PC-9 (cell line): ENCODE measurements around the gene PFKP. TPM values are rescaled to one million over a fixed set of nuclear protein-coding genes. Genes with fewer than 3 reads are reported as not detected.

Experiments
- BruUV-seq: library from RNA; stranded (reverse); fragments of 400-500 nt; replicated peaks from 2 replicates; lab custom pipeline; 2021; lab: Mats Ljungman, UMichigan
- CTCF ChIA-PET: fragments of 300-600 bp; sonication (Branson Sonifier 250); formaldehyde crosslinking; loops from one replicate; lab custom pipeline; 2022; ENCODE audit warnings: antibody characterized with exemption; lab: Charles Lee
- POLR2A ChIA-PET: fragments of 300-600 bp; sonication (Branson Sonifier 250); formaldehyde crosslinking; loops from one replicate; lab custom pipeline; 2022; ENCODE audit warnings: antibody characterized with exemption; ENCODE audit not compliant: unreplicated experiment; lab: Charles Lee
- DNase-seq, 2 experiments: peaks; one replicate each; pipeline versions ENCODE4 v3.0.0 to v3.0.0-alpha.2; 2015 to 2022; ENCODE audit warnings: mixed read lengths in 1 of 2
- H2AFZ ChIP-seq: fragments of 200-600 bp; sonication (generic); 2 replicates; pipeline ENCODE4 v1.8.1; 2017; ENCODE audit warnings: antibody characterized with exemption
- H3F3A ChIP-seq: fragments of 200-600 bp; sonication (generic); 2 replicates; pipeline ENCODE4 v1.8.1; 2017; ENCODE audit warnings: antibody characterized with exemption, mild to moderate bottlenecking, low read depth; ENCODE audit not compliant: insufficient read depth
- H3K27ac ChIP-seq: fragments of 200-600 bp; sonication (generic); 2 replicates; pipeline ENCODE4 v1.6.1; 2016; ENCODE audit warnings: mixed run types
- H3K27me3 ChIP-seq: fragments of 200-600 bp; sonication (generic); 2 replicates; pipeline ENCODE4 v1.6.1; 2016; ENCODE audit warnings: low read depth, mixed run types; ENCODE audit not compliant: insufficient read depth
- H3K36me3 ChIP-seq: fragments of 200-600 bp; sonication (generic); 2 replicates; pipeline ENCODE4 v1.6.1; 2016; ENCODE audit warnings: low read depth, mixed run types
- H3K4me1 ChIP-seq: fragments of 200-600 bp; sonication (generic); replicated peaks from 2 replicates; pipeline ENCODE4 v1.6.1; 2016; ENCODE audit warnings: mixed run types; ENCODE audit not compliant: insufficient read depth
- H3K4me2 ChIP-seq: fragments of 200-600 bp; sonication (generic); 2 replicates; pipeline ENCODE4 v1.6.1; 2017; ENCODE audit warnings: mixed run types
- H3K4me3 ChIP-seq: fragments of 200-600 bp; sonication (generic); 2 replicates; pipeline ENCODE4 v1.6.1; 2016; ENCODE audit warnings: mixed run types
- H3K79me2 ChIP-seq: fragments of 200-600 bp; sonication (generic); 2 replicates; pipeline ENCODE4 v1.6.1; 2017; ENCODE audit warnings: low read depth, mixed run types
- H3K9me2 ChIP-seq: fragments of 200-600 bp; sonication (generic); 2 replicates; pipeline ENCODE4 v1.8.1; 2017; ENCODE audit warnings: mild to moderate bottlenecking; ENCODE audit not compliant: insufficient read depth
- H3K9me3 ChIP-seq: fragments of 200-600 bp; sonication (generic); 2 replicates; pipeline ENCODE4 v1.8.1; 2016; ENCODE audit warnings: low read depth; ENCODE audit not compliant: insufficient read depth
- H4K20me1 ChIP-seq: fragments of 200-600 bp; sonication (generic); 2 replicates; pipeline ENCODE4 v1.8.1; 2017; ENCODE audit not compliant: insufficient read depth
- EZH2 ChIP-seq: fragments of 200-600 bp; sonication (generic); IDR thresholded peaks from 2 replicates; pipeline ENCODE4 v1.8.0; 2017; ENCODE audit warnings: antibody characterized with exemption, low read depth
- intact Hi-C: fragments of 100-400 bp; cut with micrococcal nuclease; formaldehyde crosslinking; loops from one replicate; pipeline ENCODE4 v1.10.0; 2022; ENCODE audit not compliant: unreplicated experiment
- total RNA-seq: library from RNA; stranded (reverse); gene quantifications from 2 replicates; pipeline ENCODE4 v1.2.3, GENCODE V29; 2021
- TF ChIP-seq, protein P1 (sequence below): fragments of 200-600 bp; sonication (generic); conservative IDR thresholded peaks from 2 replicates; pipeline ENCODE4 v1.6.1; 2017; ENCODE audit warnings: mixed run types, antibody characterized with exemption, mild to moderate bottlenecking, moderate library complexity

Gene PFKP
- total RNA-seq, 1 experiment from 2014 or later: 234 TPM

DNA sequence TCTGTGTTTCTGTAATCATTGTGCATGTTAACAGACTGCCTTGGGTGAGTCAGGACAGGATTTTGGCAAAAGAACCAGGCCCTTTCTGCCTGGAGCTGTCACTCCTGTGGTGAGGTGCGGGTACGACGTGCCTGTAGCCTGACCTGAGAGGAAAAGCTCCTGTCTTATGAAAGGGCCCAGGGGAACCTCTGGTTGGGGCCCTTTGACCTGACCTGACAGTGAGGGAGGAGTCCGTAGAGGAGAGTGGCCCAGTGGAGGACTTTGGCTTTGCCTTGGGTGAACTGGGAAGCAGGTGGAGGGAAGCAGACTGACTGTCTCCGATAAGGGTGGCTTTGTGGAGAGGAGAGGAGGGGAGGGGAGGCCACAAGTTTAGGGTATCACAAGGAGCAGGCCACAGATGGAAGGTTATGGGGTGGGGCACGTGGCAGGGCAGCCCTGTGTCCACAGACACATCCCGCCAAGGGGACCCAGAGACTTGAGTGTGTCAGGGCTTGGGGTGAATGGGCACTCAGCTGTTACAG is 6.9 kb downstream of the PFKP start:
- Histone ChIP-seq H3K9me3 (no peaks in the 10 kb centered on the region), H2AFZ (no peak overlapping the region), H3K27ac (no peak overlapping the region), H4K20me1 (peaks cover 3% of the 10 kb centered on the region; the same call in 1 of the 2 replicates), H3K4me1 (peaks cover 26% of the 10 kb centered on the region), H3K27me3 (no peaks in the 10 kb centered on the region), H3K36me3 (no peaks in the 10 kb centered on the region), H3K4me3 (no peak overlapping the region), H3F3A (peaks cover 5% of the 10 kb centered on the region), H3K79me2 (peaks cover 75% of the 10 kb centered on the region), H3K4me2 (no peak overlapping the region), H3K9me2 (no peaks in the 10 kb centered on the region)
- BruUV-seq: no TSS peak
- intact Hi-C loops: no loop called here
- ChIA-PET POLR2A (interaction anchor here (1.0 kb wide), 1 partner anchor 16 kb away, joined by 4 read pairs; no protein-coding TSS in a partner anchor), CTCF (no interaction called here)
- no peak for TF ChIP-seq EZH2
- no peak for DNase-seq

DNA sequence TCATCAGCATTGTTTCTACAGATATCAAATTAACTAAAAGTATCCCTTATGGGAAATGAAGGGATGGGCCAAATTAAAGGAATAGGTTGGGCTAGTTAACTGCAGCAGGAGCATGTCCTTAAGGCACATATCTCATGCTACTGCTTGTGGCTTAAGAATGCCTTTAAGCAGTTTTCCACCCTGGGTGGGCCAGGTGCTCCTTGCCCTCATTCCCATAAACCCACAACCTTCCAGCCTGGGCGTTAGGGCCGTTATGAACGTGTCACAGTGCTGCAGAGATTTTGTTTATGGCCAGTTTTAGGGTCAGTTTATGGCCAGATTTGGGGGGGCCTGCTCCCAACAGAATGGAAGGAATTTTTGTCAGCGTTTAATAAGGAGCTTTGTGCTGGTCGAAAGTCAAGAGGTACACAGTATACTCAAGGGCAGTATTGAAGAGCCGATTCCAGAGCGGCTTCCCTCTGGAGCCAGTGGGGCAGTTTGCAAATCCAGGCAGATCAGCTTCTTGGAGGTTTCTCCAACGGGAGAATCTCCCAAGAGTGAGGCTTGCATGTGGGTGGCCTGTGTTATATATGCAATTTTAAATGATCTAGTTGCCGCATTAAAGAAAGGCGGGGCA is 7.7 kb downstream of the PFKP start:
- Histone ChIP-seq H3K36me3 (no peaks in the 10 kb centered on the region), H3K79me2 (peaks cover 66% of the 10 kb centered on the region), H4K20me1 (peaks cover 3% of the 10 kb centered on the region; the same call in 1 of the 2 replicates), H3K4me2 (no peak overlapping the region), H3K4me3 (no peak overlapping the region), H3K27me3 (no peaks in the 10 kb centered on the region), H3F3A (peaks cover 5% of the 10 kb centered on the region), H3K9me2 (no peaks in the 10 kb centered on the region), H3K27ac (no peak overlapping the region), H3K4me1 (peaks cover 19% of the 10 kb centered on the region), H2AFZ (no peak overlapping the region), H3K9me3 (no peaks in the 10 kb centered on the region)
- CTCF ChIA-PET: no interaction called here
- POLR2A ChIA-PET: interaction anchor here (1.0 kb wide), 1 partner anchor 16 kb away, joined by 4 read pairs; no protein-coding TSS in a partner anchor
- TF ChIP-seq, protein P1, sequence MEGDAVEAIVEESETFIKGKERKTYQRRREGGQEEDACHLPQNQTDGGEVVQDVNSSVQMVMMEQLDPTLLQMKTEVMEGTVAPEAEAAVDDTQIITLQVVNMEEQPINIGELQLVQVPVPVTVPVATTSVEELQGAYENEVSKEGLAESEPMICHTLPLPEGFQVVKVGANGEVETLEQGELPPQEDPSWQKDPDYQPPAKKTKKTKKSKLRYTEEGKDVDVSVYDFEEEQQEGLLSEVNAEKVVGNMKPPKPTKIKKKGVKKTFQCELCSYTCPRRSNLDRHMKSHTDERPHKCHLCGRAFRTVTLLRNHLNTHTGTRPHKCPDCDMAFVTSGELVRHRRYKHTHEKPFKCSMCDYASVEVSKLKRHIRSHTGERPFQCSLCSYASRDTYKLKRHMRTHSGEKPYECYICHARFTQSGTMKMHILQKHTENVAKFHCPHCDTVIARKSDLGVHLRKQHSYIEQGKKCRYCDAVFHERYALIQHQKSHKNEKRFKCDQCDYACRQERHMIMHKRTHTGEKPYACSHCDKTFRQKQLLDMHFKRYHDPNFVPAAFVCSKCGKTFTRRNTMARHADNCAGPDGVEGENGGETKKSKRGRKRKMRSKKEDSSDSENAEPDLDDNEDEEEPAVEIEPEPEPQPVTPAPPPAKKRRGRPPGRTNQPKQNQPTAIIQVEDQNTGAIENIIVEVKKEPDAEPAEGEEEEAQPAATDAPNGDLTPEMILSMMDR: no peak
- no peak for TF ChIP-seq EZH2
- intact Hi-C loops: no loop called here
- no TSS peak for BruUV-seq
- no peak for DNase-seq

DNA sequence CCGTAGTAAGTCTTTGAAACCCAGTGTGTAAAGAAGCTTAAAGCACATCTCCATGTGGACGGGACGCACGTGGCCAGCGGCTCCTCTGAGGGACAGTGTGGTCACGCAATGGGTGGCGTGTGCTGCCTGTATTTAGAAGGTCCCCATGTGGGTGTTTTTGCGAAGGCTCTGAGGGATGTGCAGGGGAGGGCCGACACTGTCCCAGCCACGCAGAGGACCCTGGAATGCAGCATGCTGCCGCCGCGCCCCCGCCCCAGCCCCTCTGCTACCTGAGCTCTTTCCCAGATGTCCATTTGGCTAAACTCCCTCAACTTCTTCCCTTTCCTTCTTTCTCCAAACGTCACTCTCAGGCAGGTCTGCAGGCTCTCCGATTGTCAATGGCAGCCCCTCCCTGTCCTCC is 8.8 kb downstream of the PFKP start:
- intact Hi-C loops: no loop called here
- BruUV-seq: no TSS peak
- CTCF ChIA-PET: no interaction called here

More for the DNA sequence above, 8.8 kb downstream of the PFKP start:
- no peaks in the 10 kb centered on the region for H3K9me2 ChIP-seq
- POLR2A ChIA-PET: no interaction called here
- peaks cover 11% of the 10 kb centered on the region for H3K4me1 ChIP-seq
- H3K27me3 ChIP-seq: no peaks in the 10 kb centered on the region
- no peak for DNase-seq
- peaks cover 57% of the 10 kb centered on the region for H3K79me2 ChIP-seq
- peaks cover 2% of the 10 kb centered on the region for H3F3A ChIP-seq
- no peaks in the 10 kb centered on the region for H3K9me3 ChIP-seq
- H3K36me3 ChIP-seq: no peaks in the 10 kb centered on the region
- no peak overlapping the region for H3K4me3 ChIP-seq
- H2AFZ ChIP-seq: no peak overlapping the region
- no peak overlapping the region for H3K4me2 ChIP-seq
- no peak for TF ChIP-seq EZH2
- TF ChIP-seq, protein P1: no peak
- H3K27ac ChIP-seq: no peak overlapping the region
- H4K20me1 ChIP-seq: peaks cover 3% of the 10 kb centered on the region; the same call in 1 of the 2 replicates
